GM15510 (cell line): Measurements from ENCODE around the gene ZNF652.

ENCODE experiments used
- POLR2A ChIP-seq: IDR thresholded peaks from 3 replicates; pipeline ENCODE4 v1.6.1; 2011; ENCODE audit warnings: borderline replicate concordance; ENCODE audit not compliant: insufficient read length; ENCODE audit errors: extremely low read depth

ZNF652 gene

DNA sequence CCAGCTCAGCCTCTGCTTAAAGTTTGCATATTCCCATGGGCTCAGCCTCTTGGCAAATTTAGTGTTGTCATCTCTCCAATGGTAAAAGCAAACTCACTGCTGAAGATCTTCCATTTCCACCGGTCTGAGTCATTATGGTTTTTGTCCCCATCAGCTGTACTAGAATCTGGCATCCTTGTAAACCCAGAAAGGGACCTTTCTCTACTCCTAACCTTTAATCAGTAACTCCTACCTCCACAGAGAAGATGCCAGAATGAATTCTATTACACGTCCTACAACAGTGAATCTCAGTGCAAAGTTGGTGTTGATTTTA lies 45.8 kb downstream of the ZNF652 start:
- no peak for TF ChIP-seq POLR2A

- no peak for TF ChIP-seq POLR2A
Observed at GRCh38 chr17:49315551-49316257, 46.3 kb downstream of the ZNF652 start.

GRCh38 chr17:49312722-49313121 lies 49.3 kb downstream of the ZNF652 start:
- no peak for TF ChIP-seq POLR2A

DNA sequence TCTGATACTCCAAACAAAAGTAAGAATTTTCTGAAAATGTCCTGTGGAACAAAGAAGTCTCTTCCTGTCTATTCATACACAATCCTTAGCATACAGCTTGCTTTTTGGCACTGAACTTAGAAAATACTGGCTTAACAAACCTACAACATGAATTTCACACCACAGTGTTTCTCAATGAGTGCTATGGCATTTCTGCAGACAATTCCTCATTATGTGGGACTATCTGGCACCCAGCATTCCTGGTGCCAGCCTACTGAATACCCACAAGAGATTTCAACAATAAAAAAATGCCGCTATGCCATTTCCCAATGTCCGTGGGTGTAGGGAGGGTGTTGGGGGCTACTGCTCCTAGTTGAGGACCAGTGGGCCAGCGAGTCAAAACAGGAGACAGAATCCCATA lies 62.1 kb downstream of the ZNF652 start:
- TF ChIP-seq POLR2A = no peak

- no peak for TF ChIP-seq POLR2A
Observed at GRCh38 chr17:49298371-49298976, 63.6 kb downstream of the ZNF652 start.

- no peak for TF ChIP-seq POLR2A
Observed at GRCh38 chr17:49297141-49297540, 64.9 kb downstream of the ZNF652 start.

DNA sequence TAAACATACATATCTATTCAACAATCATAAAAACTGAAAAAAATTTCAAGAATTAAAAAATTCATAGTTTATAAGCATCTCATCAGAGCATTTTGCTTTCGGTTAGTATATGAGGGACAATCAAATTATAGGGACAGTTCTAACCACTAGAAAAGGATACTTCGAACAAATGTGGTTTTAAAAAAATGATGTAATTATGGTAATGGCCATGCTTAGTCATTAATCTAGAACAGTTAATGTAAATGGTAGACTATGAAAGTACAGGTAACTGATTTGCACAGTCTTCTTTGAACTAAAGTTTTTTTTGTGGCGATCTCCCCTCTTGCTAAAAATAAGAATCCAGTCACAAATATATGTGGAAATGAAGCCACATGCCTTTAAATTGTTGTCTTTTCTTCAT lies 67.9 kb downstream of the ZNF652 start:
- TF ChIP-seq POLR2A = no peak

GRCh38 chr17:49292901-49293300 lies 69.1 kb downstream of the ZNF652 start:
- TF ChIP-seq POLR2A = no peak

DNA sequence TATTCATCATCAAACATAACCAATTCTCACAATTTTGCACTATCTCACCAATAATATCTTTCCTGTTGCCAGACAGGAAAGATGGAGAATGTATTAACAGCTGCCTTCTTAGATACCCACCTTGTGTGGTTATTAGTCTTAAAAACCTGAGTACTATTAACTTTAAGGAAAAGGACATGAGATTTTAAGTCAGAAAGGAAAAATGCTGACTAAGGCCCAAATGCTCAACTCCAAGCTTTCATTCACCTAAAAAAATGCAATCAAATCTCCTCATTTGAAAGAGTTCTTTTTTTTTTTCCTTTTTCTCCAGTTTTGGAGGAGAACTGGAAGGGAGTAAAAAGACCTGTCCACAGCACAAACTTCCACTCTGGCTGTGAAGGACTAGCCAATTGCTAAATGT lies 70.1 kb downstream of the ZNF652 start:
- TF ChIP-seq POLR2A = no peak

- TF ChIP-seq POLR2A = no peak
Observed at GRCh38 chr17:49290690-49291359, 71.2 kb downstream of the ZNF652 start.

- TF ChIP-seq POLR2A = no peak
Observed at GRCh38 chr17:49288388-49288787, 73.7 kb downstream of the ZNF652 start.

DNA sequence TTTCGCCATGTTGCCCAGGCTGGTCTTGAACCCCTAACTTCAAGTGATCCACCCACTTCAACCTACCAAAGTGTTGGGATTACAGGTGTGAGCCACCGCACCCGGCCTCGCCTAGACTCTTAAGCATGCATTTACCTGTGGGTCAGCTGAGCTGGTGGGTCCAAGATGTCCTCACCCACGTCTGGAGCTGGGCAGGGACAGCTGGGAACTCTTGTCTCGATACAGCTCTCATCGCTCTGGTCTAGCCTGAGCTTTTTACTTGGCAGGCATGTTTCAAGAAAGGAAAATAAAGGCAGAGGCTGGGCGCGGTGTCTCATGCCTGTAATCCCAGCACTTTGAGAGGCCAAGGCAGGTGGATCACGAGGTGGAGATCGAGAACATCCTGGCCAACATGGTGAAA lies 74.6 kb downstream of the ZNF652 start:
- no peak for TF ChIP-seq POLR2A

DNA sequence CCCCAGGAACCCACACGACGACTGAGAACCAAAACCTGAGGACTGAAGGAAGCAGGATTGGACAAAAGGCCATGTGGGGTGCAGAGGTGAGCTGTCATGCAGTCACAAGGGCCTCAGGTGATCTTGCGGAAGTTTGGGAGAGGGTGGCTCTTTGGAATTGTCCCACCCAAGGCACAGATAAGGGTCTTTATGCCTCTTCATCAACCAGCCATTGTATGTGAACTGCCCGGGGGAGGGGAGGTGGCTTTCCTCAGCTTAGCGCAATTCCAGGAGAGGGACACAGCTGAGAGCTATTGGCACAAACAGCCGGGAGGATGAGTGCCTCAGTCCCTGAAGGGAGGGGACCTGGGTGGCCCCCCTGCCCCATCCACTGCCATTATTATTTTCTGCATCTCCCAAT lies 76.3 kb downstream of the ZNF652 start:
- TF ChIP-seq POLR2A = no peak

GRCh38 chr17:49280918-49281317 lies 81.1 kb downstream of the ZNF652 start:
- TF ChIP-seq POLR2A = no peak

DNA sequence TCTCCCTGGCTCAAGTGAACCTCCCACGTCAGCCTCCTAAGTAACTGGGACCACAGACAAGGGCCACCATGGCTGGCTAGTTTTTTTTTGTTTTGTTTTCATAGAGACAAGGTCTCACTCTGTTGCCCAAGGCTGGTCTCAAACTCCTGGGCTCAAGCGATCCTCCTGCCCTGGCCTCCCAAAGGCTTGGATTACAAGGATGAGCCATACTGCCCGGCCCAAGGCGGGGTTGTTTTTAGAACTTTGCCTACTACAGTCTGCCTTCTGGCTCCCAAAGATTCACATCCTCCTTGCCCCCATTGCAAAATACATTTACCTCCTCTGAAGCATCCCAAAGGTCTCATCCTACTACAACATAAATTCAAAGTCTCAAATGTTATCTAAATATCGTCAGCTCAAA lies 82.0 kb downstream of the ZNF652 start:
- TF ChIP-seq POLR2A = no peak

DNA sequence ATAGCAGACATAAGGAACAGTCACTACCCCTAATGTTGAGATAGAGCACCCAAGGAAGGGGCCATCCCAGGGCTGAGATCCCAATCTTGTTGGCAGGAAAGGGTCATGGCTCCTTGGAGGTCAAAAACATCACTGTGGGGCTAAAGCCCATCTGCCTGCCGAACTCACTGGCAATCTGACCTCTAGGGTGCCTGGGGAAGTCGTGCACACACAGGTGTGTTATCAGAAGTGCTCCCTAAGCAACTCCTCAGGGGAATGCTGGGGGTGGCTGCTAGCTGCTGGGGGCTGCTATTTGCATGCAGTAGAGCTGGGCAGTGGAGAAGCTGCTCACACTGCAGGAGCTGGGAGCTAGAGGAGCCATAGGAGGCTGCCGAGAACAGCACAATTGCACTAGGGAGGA lies 84.0 kb downstream of the ZNF652 start:
- no peak for TF ChIP-seq POLR2A

DNA sequence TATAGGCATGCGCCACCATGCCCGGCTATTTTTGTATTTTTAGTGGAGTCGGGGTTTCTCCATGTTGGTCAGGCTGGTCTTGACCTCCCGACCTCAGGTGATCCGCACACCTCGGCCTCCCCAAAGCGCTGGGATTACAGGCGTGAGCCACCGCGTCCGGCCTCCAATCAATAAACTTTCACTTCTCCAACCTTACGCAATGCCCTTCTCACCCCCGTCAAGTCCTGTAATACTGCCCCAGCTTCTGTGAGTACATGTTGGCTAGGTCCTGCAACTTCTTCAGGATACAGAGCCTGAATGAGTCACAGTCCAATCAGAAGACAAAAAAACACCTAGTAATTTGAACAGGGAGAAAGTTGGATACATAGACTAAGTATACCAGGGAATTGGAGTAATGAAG lies 84.4 kb downstream of the ZNF652 start:
- no peak for TF ChIP-seq POLR2A

- TF ChIP-seq POLR2A = no peak
Observed at GRCh38 chr17:49269356-49269755, 92.7 kb downstream of the ZNF652 start.
